ENCODE data around the gene SORL1-AS1.

The SORL1-AS1 gene

GRCh38 chr11:121451178-121451985 is 1.4 kb downstream of the SORL1-AS1 start:
- DNase-seq = peak in 3 of 4 experiments; percentile 13 to 46 (median 26)

GRCh38 chr11:121450401-121450800 is 2.4 kb downstream of the SORL1-AS1 start:
- no peak for DNase-seq

DNA sequence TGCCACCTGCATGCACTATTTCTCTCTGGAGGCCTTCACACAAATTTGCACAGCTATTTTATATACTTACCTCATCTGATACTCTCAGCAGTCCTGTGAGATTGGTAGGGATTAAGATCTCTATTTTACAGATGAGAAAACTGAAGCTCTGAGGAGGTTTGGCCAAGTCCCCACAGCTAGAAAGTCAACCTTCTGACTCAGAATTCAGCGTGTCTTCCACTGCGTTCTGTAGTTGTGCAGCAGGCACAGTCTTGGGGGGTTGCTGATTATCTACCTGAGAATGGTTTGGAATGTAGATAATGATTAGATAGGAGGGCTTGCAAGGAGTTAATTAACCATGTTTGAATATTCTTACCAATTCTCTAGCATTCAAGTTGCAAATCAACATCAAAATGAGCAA is 3.1 kb downstream of the SORL1-AS1 start:
- no peak for DNase-seq

GRCh38 chr11:121449123-121449522 is 3.6 kb downstream of the SORL1-AS1 start:
- no peak for DNase-seq

- no peak for DNase-seq
Measured at GRCh38 chr11:121448431-121448941, 4.3 kb downstream of the SORL1-AS1 start.

DNA sequence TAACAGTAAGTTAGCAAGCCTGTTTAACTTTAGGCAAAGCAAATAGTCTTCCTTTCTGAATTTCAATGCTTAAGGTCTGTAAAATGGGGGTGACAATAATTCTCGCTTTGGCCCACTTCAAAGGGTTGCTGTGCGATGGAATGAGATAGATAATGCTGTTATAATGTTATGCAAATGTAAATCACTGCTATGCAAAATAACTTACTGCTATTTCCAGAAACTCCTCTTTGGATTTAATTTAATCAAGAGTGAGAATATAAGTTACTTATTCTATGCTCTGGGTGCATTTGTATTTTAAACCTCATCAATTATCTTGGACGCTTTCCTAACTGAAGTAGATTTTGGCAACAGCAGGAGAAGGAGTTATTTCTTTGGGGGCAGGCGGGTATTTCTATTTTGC is 4.8 kb downstream of the SORL1-AS1 start:
- no peak for DNase-seq

- no peak for DNase-seq
Measured at GRCh38 chr11:121446752-121447156, 6.0 kb downstream of the SORL1-AS1 start.

- DNase-seq = no peak
Measured at GRCh38 chr11:121445071-121445768, 7.5 kb downstream of the SORL1-AS1 start.

DNA sequence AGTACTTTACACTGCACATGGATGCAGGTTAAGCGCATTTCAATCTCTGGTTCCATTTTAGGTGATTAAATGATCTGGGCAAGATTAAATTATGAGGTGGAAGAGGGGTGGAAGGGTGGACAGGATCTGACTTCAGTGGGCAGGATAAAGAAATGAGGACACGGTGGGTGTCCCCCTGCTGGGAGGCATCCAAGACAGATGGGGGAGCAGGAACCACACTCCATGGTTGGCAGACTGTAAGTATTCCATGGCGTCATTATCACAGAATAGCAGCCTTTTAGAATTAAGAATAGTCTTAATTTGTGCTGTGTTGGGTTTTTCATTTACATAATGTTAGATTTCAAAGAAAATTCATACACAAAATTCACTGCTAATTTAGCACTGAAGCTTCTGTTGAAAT is 8.2 kb downstream of the SORL1-AS1 start:
- no peak for DNase-seq

GRCh38 chr11:121443688-121444275 is 9.0 kb downstream of the SORL1-AS1 start:
- no peak for DNase-seq

- no peak for DNase-seq
Measured at GRCh38 chr11:121441521-121441920, 11.2 kb downstream of the SORL1-AS1 start.

DNA sequence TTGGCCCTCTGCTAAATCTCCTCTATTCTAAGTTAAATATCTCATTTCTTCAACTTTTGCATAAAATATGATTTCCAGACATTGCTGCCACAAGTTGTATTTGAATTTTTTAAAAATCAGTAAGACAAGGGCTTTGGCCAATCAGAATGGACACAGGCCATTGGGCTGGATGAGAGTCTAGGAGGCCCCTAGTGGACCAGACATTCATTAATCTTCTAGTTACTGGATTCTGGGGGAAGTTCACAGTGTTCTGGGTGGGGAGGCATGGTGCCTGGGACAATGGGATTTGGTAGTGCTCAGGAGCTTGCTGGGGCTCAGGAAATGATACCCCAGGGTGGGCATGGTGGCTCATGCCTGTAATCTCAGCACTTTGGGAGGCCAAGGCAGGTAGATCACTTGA is 13.0 kb downstream of the SORL1-AS1 start:
- no peak for DNase-seq

GRCh38 chr11:121439337-121439736 is 13.4 kb downstream of the SORL1-AS1 start:
- no peak for DNase-seq

GRCh38 chr11:121437686-121438078 is 15.1 kb downstream of the SORL1-AS1 start:
- DNase-seq = no peak

DNA sequence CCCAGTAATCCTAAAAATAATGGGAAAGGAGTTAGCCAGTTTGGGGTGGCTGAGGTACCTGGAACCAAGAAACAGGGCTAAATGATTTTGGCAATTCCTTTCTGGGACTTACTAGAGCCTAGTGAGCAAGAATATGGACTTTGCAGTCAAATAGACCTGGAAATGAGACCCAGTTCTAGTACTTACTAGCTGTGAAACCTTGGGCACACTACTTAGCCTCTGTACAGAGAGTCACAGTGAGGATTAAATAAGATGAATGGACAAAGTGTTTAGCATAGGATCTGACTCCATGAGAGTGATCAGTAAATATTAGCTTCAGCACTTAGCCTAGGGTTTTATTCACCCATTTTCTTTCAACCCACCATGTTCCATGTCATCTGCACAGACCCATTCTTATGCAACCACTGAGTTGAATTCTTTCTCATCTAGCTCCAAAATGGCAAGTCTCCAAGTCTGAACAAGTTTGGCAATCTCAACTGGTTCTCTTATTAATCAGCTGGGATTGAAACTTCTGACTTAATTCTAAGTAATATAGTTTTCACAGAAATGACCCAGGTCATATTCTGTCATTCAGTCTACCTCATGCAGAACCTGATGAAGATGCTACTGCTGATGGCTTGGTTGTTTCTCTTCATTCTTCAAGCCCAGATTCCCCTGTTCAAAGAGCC is 15.6 kb downstream of the SORL1-AS1 start:
- DNase-seq = no peak

DNA sequence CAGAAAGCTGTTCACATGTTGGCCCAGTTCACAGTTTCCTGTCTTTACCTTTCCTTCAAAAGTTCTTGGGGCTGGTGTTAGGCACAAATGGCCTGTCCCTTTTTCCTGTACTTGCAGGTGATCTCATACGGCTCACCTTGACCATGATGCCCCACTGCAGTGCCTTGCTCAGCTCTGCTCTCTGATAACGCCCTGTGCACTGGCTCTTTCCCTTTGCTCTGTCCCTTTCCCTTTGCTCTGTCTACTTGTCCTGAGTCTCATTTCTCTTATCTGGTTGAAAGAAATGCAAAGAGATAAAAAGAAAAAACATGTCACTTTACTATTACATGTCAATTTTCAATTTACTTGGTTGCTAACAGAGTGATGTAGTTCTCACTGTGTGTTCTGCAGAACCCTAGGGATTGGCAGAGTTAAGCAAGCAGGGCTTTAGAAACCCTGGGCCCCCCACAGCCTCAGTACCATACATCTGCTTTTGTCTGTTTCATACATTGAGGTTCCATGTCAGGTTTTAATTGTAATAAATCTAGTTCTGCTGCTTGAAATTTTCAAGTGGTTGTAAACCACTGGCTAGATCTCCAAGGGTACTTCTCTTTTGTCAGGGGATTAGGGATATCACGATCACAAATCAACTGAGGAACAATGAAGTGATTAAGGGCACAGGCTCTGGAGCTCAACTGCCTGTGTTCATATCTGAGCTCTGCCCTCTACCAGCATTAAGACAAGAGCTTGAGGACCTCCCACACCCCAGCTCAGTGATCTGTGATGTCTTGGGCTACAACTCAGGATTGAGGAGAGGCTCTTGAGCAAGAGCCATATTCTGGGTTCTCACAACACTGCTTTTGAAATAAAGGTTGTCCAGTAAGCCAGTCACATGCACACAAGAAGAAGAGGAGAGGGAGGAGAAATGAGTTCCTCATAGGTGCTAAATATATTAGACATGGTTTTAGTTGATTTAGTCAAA is 16.9 kb downstream of the SORL1-AS1 start:
- no peak for DNase-seq

DNA sequence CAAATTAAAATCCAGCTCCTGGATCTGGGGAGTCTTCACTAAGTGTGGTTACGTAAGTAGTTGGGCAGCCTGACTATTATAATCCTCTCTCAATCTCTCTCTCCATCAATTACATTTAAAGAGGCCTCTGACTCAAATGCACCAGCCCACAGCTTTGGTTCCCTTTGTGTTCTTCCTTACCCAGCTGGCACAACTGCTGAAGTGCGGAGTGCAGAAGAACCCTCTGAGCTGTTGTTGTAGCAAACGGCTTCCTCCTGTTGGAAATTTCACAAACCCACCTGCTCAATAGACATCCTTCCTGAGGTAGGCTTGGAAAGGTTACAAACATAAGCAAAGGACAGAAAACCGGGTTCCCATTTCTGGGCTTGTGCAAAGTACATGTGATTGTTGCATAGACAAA is 17.6 kb downstream of the SORL1-AS1 start:
- no peak for DNase-seq

DNA sequence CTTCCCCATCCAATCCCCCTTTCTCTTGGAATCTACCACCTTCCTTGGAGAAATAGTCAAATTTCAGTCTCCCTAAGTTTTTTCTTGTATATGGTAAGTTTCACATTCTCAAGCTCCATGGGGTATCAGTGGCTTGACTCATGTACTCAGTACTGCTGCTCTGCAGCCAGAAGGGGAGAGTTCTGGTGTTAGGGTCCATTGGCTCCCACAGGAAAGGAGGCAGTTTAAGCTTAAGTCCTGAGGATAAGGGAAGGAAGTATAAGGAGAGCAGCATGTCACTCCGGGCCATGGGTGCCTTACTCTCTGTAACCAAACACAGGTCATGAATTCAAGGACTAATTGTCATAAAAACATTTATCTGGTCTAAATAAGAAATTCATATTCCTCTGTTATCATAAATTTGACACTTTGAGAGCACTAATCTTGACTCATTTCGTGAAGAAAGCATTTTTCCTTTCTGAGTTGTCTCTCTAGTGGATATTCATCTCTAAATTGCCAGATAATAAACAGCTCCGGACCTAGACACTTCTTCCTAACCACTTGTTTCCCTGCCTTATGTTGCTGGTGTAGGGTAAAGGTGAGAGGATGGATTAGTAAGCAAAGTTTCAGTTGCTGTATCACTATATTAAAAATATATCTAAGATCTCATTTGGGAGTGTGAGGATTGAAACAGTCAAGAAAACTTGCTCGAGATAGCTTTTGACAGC is 20.8 kb downstream of the SORL1-AS1 start:
- DNase-seq = no peak

DNA sequence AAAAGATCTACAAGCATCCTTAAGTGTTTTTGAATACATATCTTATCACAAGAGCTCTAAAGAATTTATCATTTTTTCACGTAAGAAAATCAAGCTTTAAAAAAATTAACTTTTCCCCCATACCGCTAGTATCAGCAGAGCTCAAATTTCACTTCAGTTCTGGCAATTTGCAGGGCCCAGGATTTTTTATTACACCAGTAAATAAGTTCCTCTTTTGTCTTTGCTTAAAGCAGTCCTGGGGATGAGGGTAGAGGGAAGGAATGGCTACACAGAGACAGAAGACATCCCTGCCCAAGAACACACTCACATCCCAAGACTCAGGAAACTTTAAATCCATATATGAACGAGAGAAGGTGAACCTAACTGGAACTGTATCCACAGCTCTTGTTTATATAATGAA is 23.2 kb downstream of the SORL1-AS1 start:
- no peak for DNase-seq

DNA sequence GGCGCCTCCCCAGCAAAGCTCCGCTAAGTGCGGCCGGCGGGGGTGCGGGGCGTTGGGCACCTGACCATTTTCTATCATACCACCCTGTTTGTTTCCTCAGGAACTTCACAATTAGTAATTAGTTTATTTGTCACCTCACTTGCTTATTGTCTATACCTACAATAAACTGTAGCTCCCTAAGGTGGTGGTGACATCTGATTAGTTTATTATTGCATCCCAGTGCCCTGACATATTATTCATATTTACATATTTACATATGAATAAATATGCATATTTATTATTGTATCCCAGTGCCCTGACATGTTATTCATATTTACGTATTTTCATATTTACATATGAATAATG is 25.4 kb downstream of the SORL1-AS1 start:
- no peak for DNase-seq
